OCI-LY7 (cell line): ENCODE data around the gene RASAL2. TPM values are rescaled to one million over a fixed set of nuclear protein-coding genes. Genes with fewer than 3 reads are reported as not detected.

Experiments
- BruUV-seq: library from RNA; stranded (reverse); fragments of 400-500 nt; replicated peaks from 2 replicates; lab custom pipeline; 2021; lab: Mats Ljungman, UMichigan
- CTCF ChIA-PET: fragments of 300-600 bp; sonication (Branson Sonifier 250); formaldehyde crosslinking; loops from one replicate; lab custom pipeline; 2022; ENCODE audit warnings: antibody characterized with exemption; ENCODE audit not compliant: unreplicated experiment; lab: Charles Lee
- POLR2A ChIA-PET: fragments of 300-600 bp; sonication (Branson Sonifier 250); formaldehyde crosslinking; loops from one replicate; lab custom pipeline; 2022; ENCODE audit warnings: antibody characterized with exemption; lab: Charles Lee
- DNase-seq: peaks from one replicate; pipeline ENCODE4 v3.0.0-alpha.2; 2015; ENCODE audit warnings: low spot score
- H2AFZ ChIP-seq: fragments of 200-600 bp; sonication (generic), shearing (Covaris generic); 2 replicates; pipeline ENCODE4 v1.6.1; 2014; ENCODE audit warnings: mild to moderate bottlenecking, antibody characterized with exemption, low read length, moderate library complexity
- H3K27ac ChIP-seq: fragments of 200-600 bp; sonication (generic); 2 replicates; pipeline ENCODE4 v1.5.1; 2014; ENCODE audit warnings: mixed run types, low read depth, mild to moderate bottlenecking, moderate library complexity, low read length, inconsistent platforms; ENCODE audit not compliant: poor library complexity, severe bottlenecking
- H3K36me3 ChIP-seq: fragments of 200-600 bp; sonication (generic); 2 replicates; pipeline ENCODE4 v1.6.1; 2014; ENCODE audit warnings: mild to moderate bottlenecking, antibody characterized with exemption, low read length, moderate library complexity, mixed read lengths; ENCODE audit not compliant: insufficient read depth
- H3K4me1 ChIP-seq: fragments of 200-600 bp; sonication (generic); 2 replicates; pipeline ENCODE4 v1.5.1; 2014; ENCODE audit warnings: mild to moderate bottlenecking, low read length; ENCODE audit not compliant: insufficient read depth, poor library complexity, severe bottlenecking
- H3K4me2 ChIP-seq: fragments of 200-600 bp; sonication (generic); 2 replicates; pipeline ENCODE4 v1.6.1; 2014; ENCODE audit warnings: mild to moderate bottlenecking, low read length
- H3K4me3 ChIP-seq: fragments of 200-600 bp; sonication (generic); 2 replicates; pipeline ENCODE4 v1.5.1; 2014; ENCODE audit warnings: mild to moderate bottlenecking, low read depth, low read length; ENCODE audit not compliant: poor library complexity, severe bottlenecking
- H3K79me2 ChIP-seq: fragments of 200-600 bp; sonication (generic); 2 replicates; pipeline ENCODE4 v1.6.1; 2016; ENCODE audit warnings: low read depth, mild to moderate bottlenecking, low read length, moderate library complexity, mixed read lengths; ENCODE audit not compliant: insufficient read depth
- H3K9me2 ChIP-seq: fragments of 200-600 bp; sonication (generic); 2 replicates; pipeline ENCODE4 v1.6.1; 2016; ENCODE audit warnings: mild to moderate bottlenecking, low read length, mixed read lengths; ENCODE audit not compliant: insufficient read depth
- H3K9me3 ChIP-seq: fragments of 200-600 bp; sonication (generic); 2 replicates; pipeline ENCODE4 v1.6.1; 2014; ENCODE audit warnings: mild to moderate bottlenecking, mixed run types, low read length, mixed read lengths
- H4K20me1 ChIP-seq: fragments of 200-600 bp; sonication (generic); 2 replicates; pipeline ENCODE4 v1.6.1; 2014; ENCODE audit warnings: mild to moderate bottlenecking, antibody characterized with exemption, low read length, moderate library complexity, mixed read lengths; ENCODE audit not compliant: insufficient read depth
- CTCF ChIP-seq: fragments of 200-600 bp; sonication (generic); conservative IDR thresholded peaks from 2 replicates; pipeline ENCODE4 v1.5.1; 2014; ENCODE audit warnings: mild to moderate bottlenecking, antibody characterized with exemption, low read length, moderate library complexity, mixed read lengths
- EZH2phosphoT487 ChIP-seq: fragments of 200-600 bp; sonication (generic); IDR thresholded peaks from 2 replicates; pipeline ENCODE4 v1.6.1; 2018; ENCODE audit warnings: low read depth, borderline replicate concordance, mild to moderate bottlenecking, mixed run types, antibody characterized with exemption, low read length, moderate library complexity, mixed read lengths
- intact Hi-C: fragments of 100-400 bp; cut with micrococcal nuclease; formaldehyde crosslinking; loops from one replicate; pipeline ENCODE4 v1.10.0; 2022; ENCODE audit not compliant: unreplicated experiment
- total RNA-seq, 2 experiments: library from RNA; depleted of rRNA in 1 of 2; stranded (reverse); fragments of >200 nt in 1 of 2; shearing (Covaris generic) in 1 of 2; gene quantifications; 2 replicates each; pipeline ENCODE4 v1.2.3, GENCODE V29; 2014 to 2022

The RASAL2 gene
- total RNA-seq, 2 experiments from 2014 or later, result 0.09 to 0.27 TPM

- H3K79me2 ChIP-seq, result no peaks in the 10 kb centered on the region
- intact Hi-C loops, result no loop called here
- no peak overlapping the region for H2AFZ ChIP-seq
- H3K9me2 ChIP-seq, result no peaks in the 10 kb centered on the region
- H3K4me3 ChIP-seq, result no peak overlapping the region
- H3K36me3 ChIP-seq, result no peaks in the 10 kb centered on the region
- CTCF ChIA-PET, result no interaction called here
- TF ChIP-seq CTCF (no peak), EZH2phosphoT487 (no peak)
- no peaks in the 10 kb centered on the region for H4K20me1 ChIP-seq
- no peak for DNase-seq
- no peak overlapping the region for H3K27ac ChIP-seq
- BruUV-seq, result no TSS peak
- H3K4me2 ChIP-seq, result no peak overlapping the region
- no peaks in the 10 kb centered on the region for H3K4me1 ChIP-seq
- POLR2A ChIA-PET, result no interaction called here
- no peaks in the 10 kb centered on the region for H3K9me3 ChIP-seq
Measured at GRCh38 chr1:178461701-178462100, 367.8 kb downstream of the RASAL2 start.

GRCh38 chr1:178464141-178464540 lies 370.2 kb downstream of the RASAL2 start:
- CTCF ChIA-PET, result no interaction called here
- Histone ChIP-seq H3K79me2 (no peaks in the 10 kb centered on the region), H3K4me3 (no peak overlapping the region), H3K36me3 (no peaks in the 10 kb centered on the region), H3K4me2 (no peak overlapping the region), H3K27ac (no peak overlapping the region), H4K20me1 (no peaks in the 10 kb centered on the region), H3K4me1 (no peaks in the 10 kb centered on the region), H3K9me3 (no peaks in the 10 kb centered on the region), H3K9me2 (no peaks in the 10 kb centered on the region), H2AFZ (no peak overlapping the region)
- no peak for DNase-seq
- TF ChIP-seq EZH2phosphoT487 (no peak), CTCF (no peak)
- BruUV-seq, result no TSS peak
- POLR2A ChIA-PET, result no interaction called here
- intact Hi-C loops, result no loop called here

GRCh38 chr1:178464566-178464965 lies 370.7 kb downstream of the RASAL2 start:
- no peaks in the 10 kb centered on the region for H3K79me2 ChIP-seq
- no TSS peak for BruUV-seq
- no peak overlapping the region for H2AFZ ChIP-seq
- no peaks in the 10 kb centered on the region for H3K36me3 ChIP-seq
- no peak overlapping the region for H3K4me3 ChIP-seq
- DNase-seq, result no peak
- intact Hi-C loops, result no loop called here
- no peak for TF ChIP-seq CTCF
- TF ChIP-seq EZH2phosphoT487, result no peak
- H3K9me2 ChIP-seq, result no peaks in the 10 kb centered on the region
- POLR2A ChIA-PET, result no interaction called here
- no peak overlapping the region for H3K27ac ChIP-seq
- H3K4me1 ChIP-seq, result no peaks in the 10 kb centered on the region
- CTCF ChIA-PET, result no interaction called here
- no peaks in the 10 kb centered on the region for H4K20me1 ChIP-seq
- H3K4me2 ChIP-seq, result no peak overlapping the region
- H3K9me3 ChIP-seq, result no peaks in the 10 kb centered on the region
